Prostate gland (tissue), 2 donors: ENCODE results near the gene NUMB. TPM values are rescaled to one million over a fixed set of nuclear protein-coding genes. Genes with fewer than 3 reads are reported as not detected.

Experiments
- DNase-seq: peaks from one replicate; pipeline ENCODE4 v3.0.0-alpha.2; 2019; ENCODE audit warnings: low spot score
- H3K27ac ChIP-seq, 2 donors: fragments of 200-600 bp; sonication (generic); 2 replicates each; pipeline ENCODE4 v1.5.1; 2017 to 2019
- H3K27me3 ChIP-seq: fragments of 200-600 bp; sonication (generic); replicated peaks from 2 replicates; pipeline ENCODE4 v1.5.1; 2019; ENCODE audit not compliant: insufficient read depth
- H3K36me3 ChIP-seq, 2 donors: fragments of 200-600 bp; sonication (generic); 1 replicate in 1 of 2; 2 replicates in 1 of 2; pipeline versions ENCODE4 v1.5.1 to v1.8.1; 2017 to 2019
- H3K4me1 ChIP-seq: fragments of 200-600 bp; sonication (generic); replicated peaks from 2 replicates; pipeline ENCODE4 v1.5.1; 2019
- H3K4me3 ChIP-seq, 2 donors: fragments of 200-600 bp; sonication (generic); 2 replicates each; pipeline ENCODE4 v1.5.1; 2017 to 2019
- H3K9me3 ChIP-seq: fragments of 200-600 bp; sonication (generic); 2 replicates; pipeline ENCODE4 v1.5.1; 2017
- POLR2A ChIP-seq: fragments of 450-650 bp; IDR thresholded peaks from one replicate; pipeline ENCODE4 v1.6.1; 2016; ENCODE audit warnings: antibody characterized with exemption, mild to moderate bottlenecking
- POLR2AphosphoS5 ChIP-seq: sonication (generic); formaldehyde crosslinking; IDR thresholded peaks from one replicate; pipeline ENCODE4 v1.6.1; 2017; ENCODE audit warnings: antibody characterized with exemption
- WGBS: methylation state at CpG from one replicate; pipeline ENCODE4 v1.1.5; 2018; 5-methylcytosine and 5-hydroxymethylcytosine counted together
- intact Hi-C: fragments of 100-400 bp; cut with DNase I; formaldehyde crosslinking; loops from one replicate; pipeline ENCODE4 v1.14.2; 2022
- total RNA-seq, 2 donors: library from RNA; depleted of rRNA; stranded (reverse); fragments of >200 nt; gene quantifications; one replicate each; pipeline ENCODE4 v1.1.0, GENCODE V29; 2016
- TF ChIP-seq, protein P1 (sequence below), 4 experiments: fragments of 200-600 bp in 2 of 4; fragments of 450-650 bp in 2 of 4; sonication (generic) in 2 of 4; IDR thresholded peaks; 1 replicate in 3 of 4; 2 replicates in 1 of 4; pipeline ENCODE4 v1.5.1; 2016 to 2019; ENCODE audit warnings: antibody characterized with exemption in 4 of 4, mild to moderate bottlenecking in 2 of 4, moderate library complexity in 2 of 4

NUMB gene
- total RNA-seq, 2 donors from 2014 or later, result 38.4 to 57.8 TPM

DNA sequence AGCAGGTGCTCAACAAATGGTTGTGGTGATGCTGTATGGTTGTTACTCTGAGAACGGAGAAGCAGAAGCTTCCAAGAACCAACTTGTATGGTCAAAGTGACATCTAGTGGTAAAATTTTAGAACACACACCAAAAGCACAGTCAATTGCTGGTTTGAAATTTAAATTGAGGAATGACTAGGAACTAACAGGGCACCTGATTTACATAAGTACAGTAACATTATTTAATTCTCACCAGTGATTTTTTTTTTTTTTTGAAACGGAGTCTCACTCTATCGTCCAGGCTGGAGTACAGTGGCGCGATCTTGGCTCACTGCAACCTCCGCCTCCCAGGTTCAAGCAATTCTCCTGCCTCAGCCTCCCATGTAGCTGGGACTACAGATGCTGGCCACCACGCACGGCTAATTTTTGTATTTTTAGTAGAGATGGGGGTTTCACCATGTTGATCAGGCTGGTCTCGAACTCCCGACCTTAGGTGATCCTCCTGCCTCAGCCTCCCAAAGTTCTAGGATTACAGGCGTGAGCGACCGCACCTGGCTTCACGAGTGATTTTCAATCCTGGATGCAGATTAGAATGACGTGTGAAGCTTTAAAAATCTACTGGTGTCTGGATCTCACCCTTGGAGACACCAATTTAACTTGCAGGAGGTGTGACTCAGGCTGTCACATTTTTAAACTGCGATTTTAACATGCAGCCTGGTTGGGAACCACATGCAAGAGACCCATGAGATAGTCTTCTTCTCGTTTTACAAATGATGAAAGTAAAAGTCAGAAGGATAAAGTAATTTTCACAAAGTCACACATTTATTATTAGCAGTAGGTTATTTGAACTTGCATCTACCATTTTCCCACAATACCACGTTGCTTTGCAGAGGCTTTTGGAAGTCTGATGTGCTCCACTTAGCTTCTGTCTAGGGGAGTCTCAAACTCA lies 14.1 kb upstream of the NUMB start:
- Histone ChIP-seq H3K27ac (no peak overlapping the region), H3K4me1 (no peaks in the 10 kb centered on the region), H3K27me3 (no peaks in the 10 kb centered on the region), H3K9me3 (no peaks in the 10 kb centered on the region), H3K4me3 (no peak overlapping the region), H3K36me3 (no peaks in the 10 kb centered on the region)
- 60% methylated on average over 18 of the region's 18 CpGs for WGBS
- intact Hi-C loops, result loop anchor here (2.0 kb wide), 2 partner anchors 176 to 300 kb away; no protein-coding TSS in a partner anchor
- TF ChIP-seq, protein P1, sequence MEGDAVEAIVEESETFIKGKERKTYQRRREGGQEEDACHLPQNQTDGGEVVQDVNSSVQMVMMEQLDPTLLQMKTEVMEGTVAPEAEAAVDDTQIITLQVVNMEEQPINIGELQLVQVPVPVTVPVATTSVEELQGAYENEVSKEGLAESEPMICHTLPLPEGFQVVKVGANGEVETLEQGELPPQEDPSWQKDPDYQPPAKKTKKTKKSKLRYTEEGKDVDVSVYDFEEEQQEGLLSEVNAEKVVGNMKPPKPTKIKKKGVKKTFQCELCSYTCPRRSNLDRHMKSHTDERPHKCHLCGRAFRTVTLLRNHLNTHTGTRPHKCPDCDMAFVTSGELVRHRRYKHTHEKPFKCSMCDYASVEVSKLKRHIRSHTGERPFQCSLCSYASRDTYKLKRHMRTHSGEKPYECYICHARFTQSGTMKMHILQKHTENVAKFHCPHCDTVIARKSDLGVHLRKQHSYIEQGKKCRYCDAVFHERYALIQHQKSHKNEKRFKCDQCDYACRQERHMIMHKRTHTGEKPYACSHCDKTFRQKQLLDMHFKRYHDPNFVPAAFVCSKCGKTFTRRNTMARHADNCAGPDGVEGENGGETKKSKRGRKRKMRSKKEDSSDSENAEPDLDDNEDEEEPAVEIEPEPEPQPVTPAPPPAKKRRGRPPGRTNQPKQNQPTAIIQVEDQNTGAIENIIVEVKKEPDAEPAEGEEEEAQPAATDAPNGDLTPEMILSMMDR (IDR thresholded peaks at IDR 0.05), result peak; percentile 23 to 82 (median 64)
- TF ChIP-seq POLR2AphosphoS5 (peak; percentile 42), POLR2A (no peak)
- peak; percentile 23 for DNase-seq

DNA sequence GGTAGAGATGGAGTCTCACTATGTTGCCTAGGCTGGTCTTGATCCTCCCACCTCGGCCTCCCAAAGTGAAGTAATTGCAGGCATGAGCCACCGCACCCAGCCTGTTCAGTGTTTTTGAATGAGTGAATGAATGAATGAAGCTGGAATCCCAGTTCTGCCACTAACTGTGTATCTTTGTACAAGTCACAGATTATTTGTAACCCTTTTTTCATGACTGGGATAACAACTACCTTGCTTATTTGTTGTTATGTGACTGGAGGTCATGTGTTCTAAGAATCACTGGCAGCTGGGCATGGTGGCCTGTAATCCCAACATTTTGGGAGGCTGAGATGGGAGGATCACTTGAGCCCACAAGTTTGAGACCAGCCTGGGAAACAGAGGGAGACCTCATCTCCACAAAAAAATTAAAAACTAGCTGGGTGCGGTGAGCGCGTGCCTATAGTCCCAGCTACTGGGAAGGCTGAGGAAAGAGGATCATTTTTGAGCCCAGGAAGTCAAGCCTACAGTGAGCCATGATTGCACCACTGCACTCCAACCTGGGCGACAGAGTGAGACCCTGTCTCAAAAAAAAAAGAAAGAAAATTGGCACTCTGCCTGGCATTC lies 13.3 kb upstream of the NUMB start:
- Histone ChIP-seq H3K9me3 (no peaks in the 10 kb centered on the region), H3K4me1 (no peaks in the 10 kb centered on the region), H3K27ac (no peak overlapping the region), H3K27me3 (no peaks in the 10 kb centered on the region), H3K4me3 (no peak overlapping the region), H3K36me3 (no peaks in the 10 kb centered on the region)
- 74% methylated on average over 6 of the region's 6 CpGs for WGBS
- intact Hi-C loops, result loop anchor here (2.0 kb wide), 2 partner anchors 175 to 299 kb away; no protein-coding TSS in a partner anchor
- DNase-seq, result no peak
- TF ChIP-seq, protein P1 (IDR thresholded peaks at IDR 0.05), result no peak
- TF ChIP-seq POLR2AphosphoS5 (no peak), POLR2A (no peak)

DNA sequence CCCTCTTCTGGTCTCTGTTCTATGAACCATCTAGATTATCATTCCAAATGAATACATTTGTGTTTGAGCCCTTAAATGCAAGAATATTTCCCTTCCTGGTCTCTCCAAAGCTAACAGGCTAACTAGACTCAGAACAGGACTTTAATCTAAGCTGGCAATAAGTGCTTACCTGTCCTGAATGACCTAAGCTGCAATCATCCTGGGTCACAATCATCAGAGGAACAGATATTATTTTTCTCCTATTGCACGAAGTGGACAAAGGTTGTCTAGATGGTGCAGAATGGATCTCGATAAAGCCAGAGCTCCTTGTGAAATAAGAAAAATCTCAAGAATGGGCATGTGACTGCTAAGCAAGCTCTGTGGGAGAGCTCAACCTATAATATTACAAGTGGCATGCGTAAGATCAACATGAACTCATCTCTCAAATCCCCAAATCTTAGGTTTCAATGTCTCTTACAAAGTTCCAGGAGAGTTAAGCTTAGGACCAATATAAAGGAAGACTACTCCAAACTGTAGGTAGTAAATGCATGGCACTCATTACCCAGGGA lies 10.6 kb upstream of the NUMB start:
- Histone ChIP-seq H3K9me3 (no peaks in the 10 kb centered on the region), H3K36me3 (no peaks in the 10 kb centered on the region), H3K4me3 (no peak overlapping the region), H3K4me1 (no peaks in the 10 kb centered on the region), H3K27ac (no peak overlapping the region), H3K27me3 (no peaks in the 10 kb centered on the region)
- 80% methylated on average over 3 of the region's 3 CpGs for WGBS
- intact Hi-C loops, result no loop called here
- TF ChIP-seq, protein P1 (IDR thresholded peaks at IDR 0.05), result no peak
- TF ChIP-seq POLR2AphosphoS5, result no peak
- DNase-seq, result no peak

DNA sequence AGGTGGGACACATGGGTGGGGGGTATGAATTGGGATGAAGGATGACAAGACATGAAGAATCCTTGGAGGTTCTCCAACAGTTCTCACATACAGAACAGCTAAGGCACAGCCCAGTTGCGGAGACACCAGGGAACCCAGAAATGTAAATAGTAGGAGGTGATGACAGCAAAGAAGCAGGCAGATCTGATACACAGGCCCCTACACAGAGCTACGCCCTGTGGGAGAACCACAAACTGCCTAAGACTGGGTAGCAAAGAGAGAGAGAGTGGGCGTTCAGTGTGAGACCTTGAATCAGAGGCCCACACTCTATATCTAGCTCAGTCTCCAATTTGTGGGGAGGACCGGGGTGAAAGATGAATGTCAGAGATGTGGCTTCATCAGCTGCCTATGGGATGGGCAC lies 9.5 kb upstream of the NUMB start:
- no peak for DNase-seq
- no peak overlapping the region for H3K27ac ChIP-seq
- intact Hi-C loops, result no loop called here

More for the DNA sequence above, 9.5 kb upstream of the NUMB start:
- WGBS, result 82% methylated on average over 4 of the region's 4 CpGs
- no peaks in the 10 kb centered on the region for H3K4me1 ChIP-seq
- no peak overlapping the region for H3K4me3 ChIP-seq
- H3K36me3 ChIP-seq, result no peaks in the 10 kb centered on the region
- no peak for TF ChIP-seq POLR2A
- no peak for TF ChIP-seq POLR2AphosphoS5
- TF ChIP-seq, protein P1 (IDR thresholded peaks at IDR 0.05), result no peak
- H3K27me3 ChIP-seq, result no peaks in the 10 kb centered on the region
- H3K9me3 ChIP-seq, result no peaks in the 10 kb centered on the region
